ENCODE data around the gene POLN. TPM values are rescaled to one million over a fixed set of nuclear protein-coding genes. Genes with fewer than 3 reads are reported as not detected.

The POLN gene
- polyA plus RNA-seq, 1 donor (not counting 4 experiments of a cell fraction or from before 2014, with no cell fraction given): 1.3 TPM

DNA sequence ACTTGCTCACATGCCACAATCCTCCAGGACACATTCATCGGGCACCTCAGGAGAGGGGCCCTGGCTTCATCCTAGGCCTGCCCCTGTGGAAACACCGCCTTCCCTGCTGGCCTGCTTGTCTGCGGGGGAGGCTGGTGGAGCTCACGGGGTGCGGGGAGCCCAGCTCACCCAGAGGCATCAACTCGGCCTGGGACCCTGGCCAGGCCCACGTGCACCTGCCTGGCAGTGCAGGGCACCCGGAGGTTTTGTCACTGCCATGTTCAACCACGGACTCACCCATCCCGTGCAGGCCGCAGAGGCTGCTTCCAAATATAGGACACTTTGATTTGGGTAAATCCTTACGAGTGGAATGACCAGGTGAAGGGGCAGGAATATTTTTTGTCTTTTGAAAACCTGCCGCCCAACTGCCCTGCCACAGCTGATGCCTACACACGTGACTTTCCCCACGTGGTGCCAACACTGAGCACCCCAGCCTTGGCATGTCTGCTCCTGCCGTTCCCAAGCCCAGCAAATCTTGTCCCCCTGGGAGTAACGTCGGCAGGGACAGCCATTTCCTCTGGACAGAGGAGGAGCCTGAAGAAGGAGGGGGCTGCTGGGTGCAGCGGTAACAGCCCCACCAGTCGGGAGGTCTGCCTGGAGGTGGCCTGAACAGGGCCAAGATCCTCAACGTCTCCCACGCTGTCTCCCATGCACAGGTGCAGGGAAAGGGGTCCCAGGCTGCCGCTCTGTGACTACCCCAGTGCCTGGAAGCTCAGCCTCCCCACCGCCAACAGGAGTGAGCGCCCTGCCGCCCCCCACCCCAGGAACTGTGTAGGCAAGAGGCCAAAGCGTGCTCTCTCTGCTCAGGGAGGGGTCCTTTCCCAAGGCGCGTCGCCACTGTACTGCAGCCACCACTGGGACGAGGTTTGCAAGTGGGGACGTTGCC is 11.5 kb upstream of the POLN start:
- Histone ChIP-seq H3K9me1 (ENCODE audit: control insufficient read depth, extremely low read depth, insufficient read depth, low read length) (no peaks in the 10 kb centered on the region), H3K4me2 (ENCODE audit: control insufficient read depth, extremely low read depth, insufficient read depth, low read depth, low read length) (no peak overlapping the region), H2AFZ (ENCODE audit: control insufficient read depth, low read length) (no peak overlapping the region), H4K20me1 (ENCODE audit: control insufficient read depth, extremely low read depth, insufficient read depth, low read length) (peaks cover 5% of the 10 kb centered on the region), H3K27me3 (ENCODE audit: control insufficient read depth, extremely low read depth, insufficient read depth, low read length) (no peaks in the 10 kb centered on the region), H3K79me2 (ENCODE audit: control insufficient read depth, insufficient read depth, low read length) (no peaks in the 10 kb centered on the region), H3K4me1 (ENCODE audit: control insufficient read depth, extremely low read depth, insufficient read depth, low read length) (no peaks in the 10 kb centered on the region), H3K4me3 (ENCODE audit: control insufficient read depth in 2 of 3, extremely low read depth in 1 of 3, insufficient read depth in 2 of 3, low read depth in 1 of 3, low read length in 3 of 3) (no peak overlapping the region), H3K9ac (ENCODE audit: control insufficient read depth, extremely low read depth, insufficient read depth, low read length) (no peak overlapping the region), H3K27ac (ENCODE audit: control insufficient read depth, insufficient read depth, low read length) (no peak overlapping the region), H3K9me3 (ENCODE audit: control insufficient read depth, low read depth, low read length) (no peaks in the 10 kb centered on the region), H3K36me3 (ENCODE audit: control insufficient read depth in 2 of 2, extremely low read depth in 1 of 2, insufficient read depth in 2 of 2, low read length in 2 of 2) (peaks cover 4 to 37% of the 10 kb centered on the region in 2 experiments)
- TF ChIP-seq, protein P1, sequence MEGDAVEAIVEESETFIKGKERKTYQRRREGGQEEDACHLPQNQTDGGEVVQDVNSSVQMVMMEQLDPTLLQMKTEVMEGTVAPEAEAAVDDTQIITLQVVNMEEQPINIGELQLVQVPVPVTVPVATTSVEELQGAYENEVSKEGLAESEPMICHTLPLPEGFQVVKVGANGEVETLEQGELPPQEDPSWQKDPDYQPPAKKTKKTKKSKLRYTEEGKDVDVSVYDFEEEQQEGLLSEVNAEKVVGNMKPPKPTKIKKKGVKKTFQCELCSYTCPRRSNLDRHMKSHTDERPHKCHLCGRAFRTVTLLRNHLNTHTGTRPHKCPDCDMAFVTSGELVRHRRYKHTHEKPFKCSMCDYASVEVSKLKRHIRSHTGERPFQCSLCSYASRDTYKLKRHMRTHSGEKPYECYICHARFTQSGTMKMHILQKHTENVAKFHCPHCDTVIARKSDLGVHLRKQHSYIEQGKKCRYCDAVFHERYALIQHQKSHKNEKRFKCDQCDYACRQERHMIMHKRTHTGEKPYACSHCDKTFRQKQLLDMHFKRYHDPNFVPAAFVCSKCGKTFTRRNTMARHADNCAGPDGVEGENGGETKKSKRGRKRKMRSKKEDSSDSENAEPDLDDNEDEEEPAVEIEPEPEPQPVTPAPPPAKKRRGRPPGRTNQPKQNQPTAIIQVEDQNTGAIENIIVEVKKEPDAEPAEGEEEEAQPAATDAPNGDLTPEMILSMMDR (optimal IDR thresholded peaks at IDR 0.05 in 1 of 3, IDR thresholded peaks at IDR 0.05 in 1 of 3, conservative IDR thresholded peaks at IDR 0.05 in 1 of 3; ENCODE audit: extremely low read depth in 1 of 3, insufficient read depth in 2 of 3, low read length in 3 of 3): no peak
- TF ChIP-seq EZH2 (IDR thresholded peaks at IDR 0.05; ENCODE audit: low read length): no peak
- DNase-seq (ENCODE audit: low read depth, low spot score): no peak
- FAIRE-seq: no peak
- dilution Hi-C loops (cut with MboI; ENCODE audit: extremely low pct_ligation_motif_present, low sequenced_read_pairs): no loop called here

DNA sequence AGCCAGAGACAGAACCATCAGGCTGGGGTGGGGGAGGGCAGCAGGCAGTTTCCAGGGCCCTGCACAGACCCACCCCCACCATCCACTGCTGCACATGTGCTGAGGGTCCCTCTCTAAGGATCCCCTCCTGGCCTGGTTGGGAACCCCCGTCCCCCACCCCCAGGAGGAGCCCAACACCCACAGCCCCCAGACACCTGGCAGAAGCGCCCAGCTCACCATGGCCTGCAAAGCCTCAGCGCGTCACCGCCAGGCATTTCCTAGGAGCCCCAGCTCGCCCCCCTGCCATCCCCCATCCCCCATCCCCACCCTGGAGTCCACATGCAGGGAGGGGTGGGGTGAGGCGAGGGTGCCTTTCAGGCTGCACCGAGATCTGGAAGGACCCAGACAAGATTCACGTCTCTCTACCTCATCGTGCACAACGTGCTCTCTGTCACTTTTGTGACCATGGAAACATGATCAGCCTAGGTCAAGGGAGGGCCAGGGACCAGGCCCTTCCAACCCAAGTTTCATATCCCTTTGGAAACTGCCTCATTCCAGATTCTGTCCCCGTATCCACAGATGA is 10.7 kb upstream of the POLN start:
- no peak overlapping the region for H2AFZ ChIP-seq (ENCODE audit: control insufficient read depth, low read length)
- no peak overlapping the region for H3K9ac ChIP-seq (ENCODE audit: control insufficient read depth, extremely low read depth, insufficient read depth, low read length)
- H4K20me1 ChIP-seq (ENCODE audit: control insufficient read depth, extremely low read depth, insufficient read depth, low read length): peaks cover 5% of the 10 kb centered on the region
- H3K79me2 ChIP-seq (ENCODE audit: control insufficient read depth, insufficient read depth, low read length): no peaks in the 10 kb centered on the region
- peaks cover 4 to 37% of the 10 kb centered on the region in 2 experiments for H3K36me3 ChIP-seq (ENCODE audit: control insufficient read depth in 2 of 2, extremely low read depth in 1 of 2, insufficient read depth in 2 of 2, low read length in 2 of 2)
- no peaks in the 10 kb centered on the region for H3K27me3 ChIP-seq (ENCODE audit: control insufficient read depth, extremely low read depth, insufficient read depth, low read length)
- no peak overlapping the region for H3K4me2 ChIP-seq (ENCODE audit: control insufficient read depth, extremely low read depth, insufficient read depth, low read depth, low read length)
- no peaks in the 10 kb centered on the region for H3K9me3 ChIP-seq (ENCODE audit: control insufficient read depth, low read depth, low read length)
- H3K27ac ChIP-seq (ENCODE audit: control insufficient read depth, insufficient read depth, low read length): no peak overlapping the region
- DNase-seq (ENCODE audit: low read depth, low spot score) (no peak), FAIRE-seq (no peak)
- no peak overlapping the region for H3K4me3 ChIP-seq (ENCODE audit: control insufficient read depth in 2 of 3, extremely low read depth in 1 of 3, insufficient read depth in 2 of 3, low read depth in 1 of 3, low read length in 3 of 3)
- H3K4me1 ChIP-seq (ENCODE audit: control insufficient read depth, extremely low read depth, insufficient read depth, low read length): no peaks in the 10 kb centered on the region
- no peaks in the 10 kb centered on the region for H3K9me1 ChIP-seq (ENCODE audit: control insufficient read depth, extremely low read depth, insufficient read depth, low read length)
- dilution Hi-C loops (cut with MboI; ENCODE audit: extremely low pct_ligation_motif_present, low sequenced_read_pairs): no loop called here
- TF ChIP-seq, protein P1 (optimal IDR thresholded peaks at IDR 0.05 in 1 of 3, IDR thresholded peaks at IDR 0.05 in 1 of 3, conservative IDR thresholded peaks at IDR 0.05 in 1 of 3; ENCODE audit: extremely low read depth in 1 of 3, insufficient read depth in 2 of 3, low read length in 3 of 3): no peak
- TF ChIP-seq EZH2 (IDR thresholded peaks at IDR 0.05; ENCODE audit: low read length): no peak

All from keratinocyte (primary cell).